MM.1S (cell line): ENCODE measurements around the gene MEGF8.

ENCODE experiments used
- EZH2 ChIP-seq: fragments of 300-600 bp; sonication (generic); optimal IDR thresholded peaks from 2 replicates; pipeline ENCODE3; 2017; ENCODE audit warnings: low read depth, mild to moderate bottlenecking, antibody characterized with exemption, low read length, mixed read lengths
- EZH2phosphoT487 ChIP-seq: fragments of 300-600 bp; sonication (generic); IDR thresholded peaks from 2 replicates; pipeline ENCODE4 v1.6.1; 2018; ENCODE audit warnings: antibody characterized with exemption, low read length
- TF ChIP-seq, protein P1 (sequence below): fragments of 300-600 bp; sonication (generic); IDR thresholded peaks from 2 replicates; pipeline ENCODE4 v1.5.1; 2016; ENCODE audit warnings: antibody characterized with exemption, low read length, mixed read lengths

DNA sequence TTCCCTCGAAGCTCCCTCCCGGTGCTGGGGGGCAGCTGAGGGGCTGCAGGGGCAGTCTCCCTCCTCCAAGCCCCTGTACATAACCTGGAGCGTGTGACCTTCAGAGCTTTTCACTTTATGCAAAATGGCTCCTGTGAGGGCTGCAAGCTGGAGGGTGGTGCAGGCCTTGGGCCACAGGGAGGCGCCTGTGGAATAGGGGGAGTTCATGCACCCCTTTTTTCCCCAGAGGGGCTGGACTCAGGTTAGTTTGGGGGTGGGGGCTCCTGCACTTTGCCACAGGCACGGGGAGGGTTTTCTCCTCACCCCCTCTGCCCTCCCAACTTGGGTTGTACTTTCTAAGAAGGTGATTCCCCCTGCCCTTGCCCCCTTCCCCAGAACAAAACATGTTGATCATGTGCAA lies 30.1 kb upstream of the MEGF8 start:
- TF ChIP-seq, protein P1, sequence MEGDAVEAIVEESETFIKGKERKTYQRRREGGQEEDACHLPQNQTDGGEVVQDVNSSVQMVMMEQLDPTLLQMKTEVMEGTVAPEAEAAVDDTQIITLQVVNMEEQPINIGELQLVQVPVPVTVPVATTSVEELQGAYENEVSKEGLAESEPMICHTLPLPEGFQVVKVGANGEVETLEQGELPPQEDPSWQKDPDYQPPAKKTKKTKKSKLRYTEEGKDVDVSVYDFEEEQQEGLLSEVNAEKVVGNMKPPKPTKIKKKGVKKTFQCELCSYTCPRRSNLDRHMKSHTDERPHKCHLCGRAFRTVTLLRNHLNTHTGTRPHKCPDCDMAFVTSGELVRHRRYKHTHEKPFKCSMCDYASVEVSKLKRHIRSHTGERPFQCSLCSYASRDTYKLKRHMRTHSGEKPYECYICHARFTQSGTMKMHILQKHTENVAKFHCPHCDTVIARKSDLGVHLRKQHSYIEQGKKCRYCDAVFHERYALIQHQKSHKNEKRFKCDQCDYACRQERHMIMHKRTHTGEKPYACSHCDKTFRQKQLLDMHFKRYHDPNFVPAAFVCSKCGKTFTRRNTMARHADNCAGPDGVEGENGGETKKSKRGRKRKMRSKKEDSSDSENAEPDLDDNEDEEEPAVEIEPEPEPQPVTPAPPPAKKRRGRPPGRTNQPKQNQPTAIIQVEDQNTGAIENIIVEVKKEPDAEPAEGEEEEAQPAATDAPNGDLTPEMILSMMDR = no peak
- no peak for TF ChIP-seq EZH2
- TF ChIP-seq EZH2phosphoT487 = no peak
